GM12891 (cell line): Measurements from ENCODE around the gene SLC9A1.

Experiments
- PAX5 ChIP-seq: IDR thresholded peaks from 2 replicates; pipeline ENCODE4 v1.6.1; 2011; ENCODE audit warnings: low read length, moderate library complexity, mild to moderate bottlenecking; ENCODE audit not compliant: insufficient read depth, severe bottlenecking
- POLR2A ChIP-seq: IDR thresholded peaks from 2 replicates; pipeline ENCODE4 v1.6.1; 2011; ENCODE audit warnings: low read depth, low read length, control low read depth
- POLR2AphosphoS5 ChIP-seq: IDR thresholded peaks from 2 replicates; pipeline ENCODE4 v1.6.1; 2011; ENCODE audit warnings: low read depth, low read length, control low read depth
- SPI1 ChIP-seq: IDR thresholded peaks from 2 replicates; pipeline ENCODE4 v1.6.1; 2011; ENCODE audit warnings: low read depth, low read length, control low read depth

DNA sequence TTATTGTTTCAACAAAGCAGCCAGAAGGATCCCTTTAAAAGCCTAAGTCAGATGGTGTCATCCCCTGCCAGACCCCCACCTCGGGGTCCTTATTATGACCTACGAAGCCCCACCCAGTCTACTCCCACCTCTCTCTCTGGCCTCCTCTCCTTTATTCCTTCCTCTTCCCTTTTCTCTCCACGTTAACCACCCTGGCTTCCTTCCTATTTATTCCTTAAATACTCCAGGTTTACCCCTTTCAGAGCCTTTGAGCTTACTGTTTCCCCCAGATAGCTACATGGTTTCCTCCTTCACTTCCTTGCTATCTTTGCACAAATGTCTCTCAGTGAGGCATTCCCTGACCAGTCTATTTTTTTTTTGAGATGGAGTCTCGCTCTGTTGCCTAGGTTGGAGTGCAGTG, 12.0 kb upstream of the SLC9A1 start:
- TF ChIP-seq POLR2A, result no peak
- TF ChIP-seq POLR2AphosphoS5, result no peak
- no peak for TF ChIP-seq PAX5
- no peak for TF ChIP-seq SPI1
